ENCODE data around the gene C1orf159. TPM values are rescaled to one million over a fixed set of nuclear protein-coding genes. Genes with fewer than 3 reads are reported as not detected.
A peak's percentile ranks its signal among the peaks of the same experiment; 100 is the strongest.

C1orf159 gene
- total and polyA plus RNA-seq, 9 of the 15 experiments (the other 6 are each of a cell fraction or from before 2014, with no cell fraction given), result 0.28 to 54.9 (median 10.6) TPM

- TF ChIP-seq, protein P1, sequence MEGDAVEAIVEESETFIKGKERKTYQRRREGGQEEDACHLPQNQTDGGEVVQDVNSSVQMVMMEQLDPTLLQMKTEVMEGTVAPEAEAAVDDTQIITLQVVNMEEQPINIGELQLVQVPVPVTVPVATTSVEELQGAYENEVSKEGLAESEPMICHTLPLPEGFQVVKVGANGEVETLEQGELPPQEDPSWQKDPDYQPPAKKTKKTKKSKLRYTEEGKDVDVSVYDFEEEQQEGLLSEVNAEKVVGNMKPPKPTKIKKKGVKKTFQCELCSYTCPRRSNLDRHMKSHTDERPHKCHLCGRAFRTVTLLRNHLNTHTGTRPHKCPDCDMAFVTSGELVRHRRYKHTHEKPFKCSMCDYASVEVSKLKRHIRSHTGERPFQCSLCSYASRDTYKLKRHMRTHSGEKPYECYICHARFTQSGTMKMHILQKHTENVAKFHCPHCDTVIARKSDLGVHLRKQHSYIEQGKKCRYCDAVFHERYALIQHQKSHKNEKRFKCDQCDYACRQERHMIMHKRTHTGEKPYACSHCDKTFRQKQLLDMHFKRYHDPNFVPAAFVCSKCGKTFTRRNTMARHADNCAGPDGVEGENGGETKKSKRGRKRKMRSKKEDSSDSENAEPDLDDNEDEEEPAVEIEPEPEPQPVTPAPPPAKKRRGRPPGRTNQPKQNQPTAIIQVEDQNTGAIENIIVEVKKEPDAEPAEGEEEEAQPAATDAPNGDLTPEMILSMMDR (IDR thresholded peaks at IDR 0.05 in 2 of 3, conservative IDR thresholded peaks at IDR 0.05 in 1 of 3; ENCODE audit: insufficient read depth in 2 of 3, low read depth in 1 of 3, low read length in 3 of 3), result no peak
- TF ChIP-seq CEBPB (tag; IDR thresholded peaks at IDR 0.05), result no peak
- TF ChIP-seq FOXJ2 (tag; IDR thresholded peaks at IDR 0.05), result no peak
- TF ChIP-seq GATAD2B (IDR thresholded peaks at IDR 0.05; ENCODE audit: borderline replicate concordance), result 0 out of 2 replicates have a peak, but pooled peaks have one; percentile 11
- 0 out of 2 replicates have a peak, but pooled peaks have one; percentile 15 for TF ChIP-seq ATF7 (IDR thresholded peaks at IDR 0.05)
- TF ChIP-seq ESRRB (CRISPR knock-in tag; IDR thresholded peaks at IDR 0.05; ENCODE audit: borderline replicate concordance), result no peak
- TF ChIP-seq E2F3 (CRISPR knock-in tag; IDR thresholded peaks at IDR 0.05), result peak; percentile 4; the same call in 1 of the 2 replicates
- TF ChIP-seq ADNP (tag; IDR thresholded peaks at IDR 0.05), result no peak
- TF ChIP-seq ZNF174 (CRISPR knock-in tag; IDR thresholded peaks at IDR 0.05), result no peak
- no peak for TF ChIP-seq CGGBP1 (CRISPR knock-in tag; IDR thresholded peaks at IDR 0.05)
- TF ChIP-seq ZNF780A (CRISPR knock-in tag; IDR thresholded peaks at IDR 0.05), result no peak
- no peak for TF ChIP-seq ZMIZ1 (IDR thresholded peaks at IDR 0.05; ENCODE audit: low read depth in 2 of 2, low read length in 2 of 2)
- peak; percentile 33; the same call in 1 of the 2 replicates for TF ChIP-seq KLF6 (CRISPR knock-in tag; IDR thresholded peaks at IDR 0.05; ENCODE audit: borderline replicate concordance)
- peak; percentile 86 for TF ChIP-seq POLR2G (IDR thresholded peaks at IDR 0.05; ENCODE audit: low read depth, low read length)
- TF ChIP-seq, protein P2, sequence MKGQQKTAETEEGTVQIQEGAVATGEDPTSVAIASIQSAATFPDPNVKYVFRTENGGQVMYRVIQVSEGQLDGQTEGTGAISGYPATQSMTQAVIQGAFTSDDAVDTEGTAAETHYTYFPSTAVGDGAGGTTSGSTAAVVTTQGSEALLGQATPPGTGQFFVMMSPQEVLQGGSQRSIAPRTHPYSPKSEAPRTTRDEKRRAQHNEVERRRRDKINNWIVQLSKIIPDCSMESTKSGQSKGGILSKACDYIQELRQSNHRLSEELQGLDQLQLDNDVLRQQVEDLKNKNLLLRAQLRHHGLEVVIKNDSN (CRISPR knock-in tag; IDR thresholded peaks at IDR 0.05), result no peak
- TF ChIP-seq, protein P3, sequence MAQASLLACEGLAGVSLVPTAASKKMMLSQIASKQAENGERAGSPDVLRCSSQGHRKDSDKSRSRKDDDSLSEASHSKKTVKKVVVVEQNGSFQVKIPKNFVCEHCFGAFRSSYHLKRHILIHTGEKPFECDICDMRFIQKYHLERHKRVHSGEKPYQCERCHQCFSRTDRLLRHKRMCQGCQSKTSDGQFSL (CRISPR knock-in tag; IDR thresholded peaks at IDR 0.05), result 0 out of 2 replicates have a peak, but pooled peaks have one; percentile 35
- TF ChIP-seq, protein P3 (tag; IDR thresholded peaks at IDR 0.05), result no peak
These were observed 42.2 kb upstream of the C1orf159 start (continued) for GRCh38 chr1:1157914-1158710.
